Trophoblast cell (in vitro differentiated cells and primary cell): Measurements from ENCODE around the gene TAF1A.

Source experiments
- DNase-seq, 2 donors: peaks; one replicate each; pipeline ENCODE4 v3.0.0-alpha.2; 2016
- H2AFZ ChIP-seq: 2 replicates; pipeline ENCODE4 v1.6.1; 2013; ENCODE audit warnings: low read length, moderate library complexity, mild to moderate bottlenecking; ENCODE audit not compliant: insufficient read depth, poor library complexity
- H2AK5ac ChIP-seq: 2 replicates; pipeline ENCODE4 v1.6.1; 2013; ENCODE audit warnings: mild to moderate bottlenecking, low read length
- H2BK120ac ChIP-seq: 2 replicates; pipeline ENCODE4 v1.6.1; 2013; ENCODE audit warnings: low read length, mild to moderate bottlenecking, moderate library complexity; ENCODE audit not compliant: insufficient read depth, poor library complexity
- H2BK12ac ChIP-seq: 2 replicates; pipeline ENCODE4 v1.6.1; 2013; ENCODE audit warnings: mild to moderate bottlenecking, low read length, moderate library complexity
- H2BK5ac ChIP-seq: 2 replicates; pipeline ENCODE4 v1.6.1; 2013; ENCODE audit warnings: low read length, low read depth, moderate library complexity, mild to moderate bottlenecking; ENCODE audit not compliant: poor library complexity
- H3K14ac ChIP-seq: 2 replicates; pipeline ENCODE4 v1.6.1; 2013; ENCODE audit warnings: mild to moderate bottlenecking, low read length
- H3K18ac ChIP-seq: 2 replicates; pipeline ENCODE4 v1.6.1; 2013; ENCODE audit warnings: mild to moderate bottlenecking, low read length
- H3K23ac ChIP-seq: 2 replicates; pipeline ENCODE4 v1.6.1; 2013; ENCODE audit warnings: low read length
- H3K27ac ChIP-seq: 2 replicates; pipeline ENCODE4 v1.5.1; 2013; ENCODE audit warnings: low read depth, mild to moderate bottlenecking, inconsistent platforms, low read length, moderate library complexity
- H3K27me3 ChIP-seq: 2 replicates; pipeline ENCODE4 v1.6.1; 2013; ENCODE audit warnings: inconsistent platforms, mild to moderate bottlenecking, low read length, moderate library complexity; ENCODE audit not compliant: insufficient read depth
- H3K36me3 ChIP-seq, 2 experiments: 1 replicate in 1 of 2; 2 replicates in 1 of 2; pipeline ENCODE4 v1.6.1; 2013; ENCODE audit warnings: low read length in 2 of 2, mild to moderate bottlenecking in 2 of 2, moderate library complexity in 1 of 2; ENCODE audit not compliant: insufficient read depth in 2 of 2, control insufficient read depth in 1 of 2
- H3K4ac ChIP-seq: 2 replicates; pipeline ENCODE4 v1.6.1; 2013; ENCODE audit warnings: low read depth, mild to moderate bottlenecking, low read length, moderate library complexity
- H3K4me1 ChIP-seq, 2 experiments: 1 replicate in 1 of 2; 2 replicates in 1 of 2; pipeline ENCODE4 v1.6.1; 2013; ENCODE audit warnings: low read length in 2 of 2, mild to moderate bottlenecking in 2 of 2, moderate library complexity in 1 of 2; ENCODE audit not compliant: insufficient read depth in 2 of 2, control insufficient read depth in 1 of 2
- H3K4me2 ChIP-seq: 2 replicates; pipeline ENCODE4 v1.6.1; 2013; ENCODE audit warnings: inconsistent platforms, mild to moderate bottlenecking, low read length, moderate library complexity
- H3K4me3 ChIP-seq: 2 replicates; pipeline ENCODE4 v1.5.1; 2013; ENCODE audit warnings: mild to moderate bottlenecking, low read depth, low read length, inconsistent platforms
- H3K79me1 ChIP-seq: one replicate; pipeline ENCODE4 v1.6.1; 2013; ENCODE audit warnings: low read length
- H3K79me2 ChIP-seq: 2 replicates; pipeline ENCODE4 v1.6.1; 2013; ENCODE audit warnings: low read length, mild to moderate bottlenecking; ENCODE audit not compliant: control insufficient read depth, insufficient read depth, poor library complexity
- H3K9ac ChIP-seq: 2 replicates; pipeline ENCODE4 v1.6.1; 2013; ENCODE audit warnings: mild to moderate bottlenecking, low read length
- H3K9me3 ChIP-seq: 2 replicates; pipeline ENCODE4 v1.6.1; 2013; ENCODE audit warnings: low read depth, mild to moderate bottlenecking, control low read depth, inconsistent platforms, low read length; ENCODE audit not compliant: insufficient read depth
- H4K12ac ChIP-seq: 2 replicates; pipeline ENCODE4 v1.6.1; 2013; ENCODE audit warnings: low read depth, mild to moderate bottlenecking, low read length, moderate library complexity
- H4K8ac ChIP-seq: 2 replicates; pipeline ENCODE4 v1.6.1; 2013; ENCODE audit warnings: low read depth, mild to moderate bottlenecking, low read length, moderate library complexity
- H4K91ac ChIP-seq: one replicate; pipeline ENCODE4 v1.6.1; 2013; ENCODE audit warnings: low read depth, mild to moderate bottlenecking, low read length, moderate library complexity
- WGBS: extraction: QIAGEN DNeasy Blood & Tissue Kit; methylation state at CpG from one replicate; pipeline ENCODE4 v1.1.7; 2013; ENCODE audit warnings: missing lambda C conversion rate; ENCODE audit not compliant: insufficient read length, insufficient coverage; ENCODE audit errors: extremely low coverage; 5-methylcytosine and 5-hydroxymethylcytosine counted together

The TAF1A gene

GRCh38 chr1:222596696-222597095 lies 7.0 kb upstream of the TAF1A start:
- Histone ChIP-seq H2BK120ac (no peak overlapping the region), H3K14ac (no peak overlapping the region), H3K36me3 (no peaks in the 10 kb centered on the region), H3K4me2 (no peak overlapping the region), H4K12ac (no peak overlapping the region), H3K9me3 (no peaks in the 10 kb centered on the region), H3K4me3 (no peak overlapping the region), H3K27me3 (no peaks in the 10 kb centered on the region), H2BK12ac (no peak overlapping the region), H3K4me1 (no peaks in the 10 kb centered on the region), H2BK5ac (no peak overlapping the region), H3K79me1 (no peaks in the 10 kb centered on the region), H3K9ac (no peak overlapping the region), H3K79me2 (no peaks in the 10 kb centered on the region), H3K4ac (no peak overlapping the region), H3K27ac (no peak overlapping the region), H3K18ac (no peak overlapping the region), H4K8ac (no peak overlapping the region), H2AK5ac (no peak overlapping the region), H4K91ac (no peak overlapping the region), H3K23ac (no peak overlapping the region), H2AFZ (no peak overlapping the region)
- WGBS = no CpG with 5 or more reads among the region's 4 CpGs
- no peak for DNase-seq

- Histone ChIP-seq H3K4me1 (peaks cover 0 to 6% of the 10 kb centered on the region in 2 experiments), H3K23ac (no peak overlapping the region), H3K18ac (no peak overlapping the region), H4K8ac (no peak overlapping the region), H3K9me3 (no peaks in the 10 kb centered on the region), H3K27me3 (no peaks in the 10 kb centered on the region), H3K27ac (no peak overlapping the region), H3K4ac (no peak overlapping the region), H3K79me1 (peaks cover 3% of the 10 kb centered on the region), H3K79me2 (peaks cover 2% of the 10 kb centered on the region), H2AK5ac (no peak overlapping the region), H3K36me3 (no peaks in the 10 kb centered on the region), H2BK5ac (no peak overlapping the region), H3K9ac (no peak overlapping the region), H2AFZ (no peak overlapping the region), H3K4me2 (no peak overlapping the region), H3K14ac (no peak overlapping the region), H2BK120ac (no peak overlapping the region), H2BK12ac (no peak overlapping the region), H4K12ac (no peak overlapping the region), H3K4me3 (no peak overlapping the region), H4K91ac (no peak overlapping the region)
- no peak for DNase-seq
- no CpG with 5 or more reads among the region's 3 CpGs for WGBS
Observed at GRCh38 chr1:222594789-222595188, 5.1 kb upstream of the TAF1A start.

GRCh38 chr1:222592171-222592570 lies 2.4 kb upstream of the TAF1A start:
- Histone ChIP-seq H2BK120ac (no peak overlapping the region), H4K12ac (no peak overlapping the region)

GRCh38 chr1:222588135-222588534 lies 1.6 kb downstream of the TAF1A start:
- H2AK5ac ChIP-seq = no peak overlapping the region
- H2BK5ac ChIP-seq = no peak overlapping the region
- peaks cover 5% of the 10 kb centered on the region for H3K79me2 ChIP-seq
- H4K12ac ChIP-seq = no peak overlapping the region
- H3K79me1 ChIP-seq = peaks cover 3% of the 10 kb centered on the region
- DNase-seq = no peak
- no peak overlapping the region for H3K4me2 ChIP-seq
- H4K91ac ChIP-seq = no peak overlapping the region
- no peak overlapping the region for H3K4ac ChIP-seq
- no peak overlapping the region for H3K14ac ChIP-seq
- H3K36me3 ChIP-seq = peaks cover 7 to 11% of the 10 kb centered on the region in 2 experiments
- no peak overlapping the region for H3K4me3 ChIP-seq
- H3K23ac ChIP-seq = no peak overlapping the region
- H3K4me1 ChIP-seq = peaks cover 2 to 6% of the 10 kb centered on the region in 2 experiments
- no peak overlapping the region for H2BK12ac ChIP-seq
- WGBS = no CpG with 5 or more reads among the region's 1 CpG
- no peak overlapping the region for H2BK120ac ChIP-seq
- H3K9me3 ChIP-seq = no peaks in the 10 kb centered on the region
- H3K27ac ChIP-seq = no peak overlapping the region
- no peak overlapping the region for H3K18ac ChIP-seq
- H3K27me3 ChIP-seq = no peaks in the 10 kb centered on the region
- no peak overlapping the region for H3K9ac ChIP-seq
- no peak overlapping the region for H4K8ac ChIP-seq
- H2AFZ ChIP-seq = no peak overlapping the region

More at GRCh38 chr1:222592171-222592570, 2.4 kb upstream of the TAF1A start:
- no peak overlapping the region for H3K14ac ChIP-seq
- no peak overlapping the region for H4K8ac ChIP-seq
- H3K4me2 ChIP-seq = no peak overlapping the region
- H3K9me3 ChIP-seq = no peaks in the 10 kb centered on the region
- no peak overlapping the region for H2AFZ ChIP-seq
- no peak overlapping the region for H3K27ac ChIP-seq
- H4K91ac ChIP-seq = no peak overlapping the region
- H3K79me1 ChIP-seq = peaks cover 3% of the 10 kb centered on the region
- peaks cover 2 to 6% of the 10 kb centered on the region in 2 experiments for H3K4me1 ChIP-seq
- H3K27me3 ChIP-seq = no peaks in the 10 kb centered on the region
- H3K23ac ChIP-seq = no peak overlapping the region
- no peak overlapping the region for H3K4me3 ChIP-seq
- DNase-seq = no peak
- no peak overlapping the region for H3K9ac ChIP-seq
- peaks cover 3% of the 10 kb centered on the region in 2 experiments for H3K36me3 ChIP-seq
- H2AK5ac ChIP-seq = no peak overlapping the region
- peaks cover 5% of the 10 kb centered on the region for H3K79me2 ChIP-seq
- H3K4ac ChIP-seq = no peak overlapping the region
- no peak overlapping the region for H2BK12ac ChIP-seq
- no CpG with 5 or more reads among the region's 3 CpGs for WGBS
- no peak overlapping the region for H3K18ac ChIP-seq
- no peak overlapping the region for H2BK5ac ChIP-seq
